ENCODE data around the gene COQ5.

GRCh38 chr12:120468325-120468820 lies 60.6 kb downstream of the COQ5 start:
- TF ChIP-seq FOXM1 (IDR thresholded peaks at IDR 0.05; ENCODE audit: borderline replicate concordance) (no peak), FOXK2 (IDR thresholded peaks at IDR 0.05) (no peak), ELF4 (IDR thresholded peaks at IDR 0.05) (no peak), FOXA1 (IDR thresholded peaks at IDR 0.05) (no peak), SP1 (IDR thresholded peaks at IDR 0.05) (no peak), BHLHE40 (IDR thresholded peaks at IDR 0.05; ENCODE audit: borderline replicate concordance) (no peak), SUZ12 (IDR thresholded peaks at IDR 0.05) (no peak), TARDBP (IDR thresholded peaks at IDR 0.05) (no peak), NFRKB (IDR thresholded peaks at IDR 0.05) (no peak)
